ENCODE data around the gene LARP6. TPM values are rescaled to one million over a fixed set of nuclear protein-coding genes. Genes with fewer than 3 reads are reported as not detected.

LARP6 gene
- total RNA-seq, 1 experiment from 2014 or later: 66.3 TPM

DNA sequence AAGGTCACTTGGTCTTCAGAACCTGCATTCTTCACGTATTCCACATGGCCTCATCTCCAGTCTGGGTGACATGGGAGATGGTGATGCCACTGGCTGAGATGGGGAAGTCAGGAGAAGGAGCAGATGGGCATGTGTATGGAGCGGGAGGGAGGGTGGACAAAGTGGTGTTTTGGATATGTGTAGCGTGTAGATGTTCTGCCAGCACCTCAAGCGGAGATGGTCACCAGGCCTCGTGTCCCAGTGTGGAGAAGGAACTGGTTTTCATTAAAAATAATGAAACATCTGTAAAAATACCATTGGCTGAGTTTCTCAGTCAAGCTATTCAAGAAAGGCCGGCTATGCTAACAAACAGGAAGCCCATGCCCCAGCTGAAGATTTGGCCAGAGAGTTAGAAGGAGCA is 26.2 kb downstream of the LARP6 start:
- POLR2A ChIA-PET: no interaction called here
- TF ChIP-seq SIN3A (IDR thresholded peaks at IDR 0.05; ENCODE audit: borderline replicate concordance, insufficient read depth, low read depth, low read length) (no peak), POLR2AphosphoS5 (IDR thresholded peaks at IDR 0.05; ENCODE audit: low read depth, low read length) (no peak), TCF7L2 (IDR thresholded peaks at IDR 0.05; ENCODE audit: low read depth, low read length) (no peak)
- TF ChIP-seq, protein P1, sequence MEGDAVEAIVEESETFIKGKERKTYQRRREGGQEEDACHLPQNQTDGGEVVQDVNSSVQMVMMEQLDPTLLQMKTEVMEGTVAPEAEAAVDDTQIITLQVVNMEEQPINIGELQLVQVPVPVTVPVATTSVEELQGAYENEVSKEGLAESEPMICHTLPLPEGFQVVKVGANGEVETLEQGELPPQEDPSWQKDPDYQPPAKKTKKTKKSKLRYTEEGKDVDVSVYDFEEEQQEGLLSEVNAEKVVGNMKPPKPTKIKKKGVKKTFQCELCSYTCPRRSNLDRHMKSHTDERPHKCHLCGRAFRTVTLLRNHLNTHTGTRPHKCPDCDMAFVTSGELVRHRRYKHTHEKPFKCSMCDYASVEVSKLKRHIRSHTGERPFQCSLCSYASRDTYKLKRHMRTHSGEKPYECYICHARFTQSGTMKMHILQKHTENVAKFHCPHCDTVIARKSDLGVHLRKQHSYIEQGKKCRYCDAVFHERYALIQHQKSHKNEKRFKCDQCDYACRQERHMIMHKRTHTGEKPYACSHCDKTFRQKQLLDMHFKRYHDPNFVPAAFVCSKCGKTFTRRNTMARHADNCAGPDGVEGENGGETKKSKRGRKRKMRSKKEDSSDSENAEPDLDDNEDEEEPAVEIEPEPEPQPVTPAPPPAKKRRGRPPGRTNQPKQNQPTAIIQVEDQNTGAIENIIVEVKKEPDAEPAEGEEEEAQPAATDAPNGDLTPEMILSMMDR (IDR thresholded peaks at IDR 0.05): no peak
- TF ChIP-seq, protein P2, sequence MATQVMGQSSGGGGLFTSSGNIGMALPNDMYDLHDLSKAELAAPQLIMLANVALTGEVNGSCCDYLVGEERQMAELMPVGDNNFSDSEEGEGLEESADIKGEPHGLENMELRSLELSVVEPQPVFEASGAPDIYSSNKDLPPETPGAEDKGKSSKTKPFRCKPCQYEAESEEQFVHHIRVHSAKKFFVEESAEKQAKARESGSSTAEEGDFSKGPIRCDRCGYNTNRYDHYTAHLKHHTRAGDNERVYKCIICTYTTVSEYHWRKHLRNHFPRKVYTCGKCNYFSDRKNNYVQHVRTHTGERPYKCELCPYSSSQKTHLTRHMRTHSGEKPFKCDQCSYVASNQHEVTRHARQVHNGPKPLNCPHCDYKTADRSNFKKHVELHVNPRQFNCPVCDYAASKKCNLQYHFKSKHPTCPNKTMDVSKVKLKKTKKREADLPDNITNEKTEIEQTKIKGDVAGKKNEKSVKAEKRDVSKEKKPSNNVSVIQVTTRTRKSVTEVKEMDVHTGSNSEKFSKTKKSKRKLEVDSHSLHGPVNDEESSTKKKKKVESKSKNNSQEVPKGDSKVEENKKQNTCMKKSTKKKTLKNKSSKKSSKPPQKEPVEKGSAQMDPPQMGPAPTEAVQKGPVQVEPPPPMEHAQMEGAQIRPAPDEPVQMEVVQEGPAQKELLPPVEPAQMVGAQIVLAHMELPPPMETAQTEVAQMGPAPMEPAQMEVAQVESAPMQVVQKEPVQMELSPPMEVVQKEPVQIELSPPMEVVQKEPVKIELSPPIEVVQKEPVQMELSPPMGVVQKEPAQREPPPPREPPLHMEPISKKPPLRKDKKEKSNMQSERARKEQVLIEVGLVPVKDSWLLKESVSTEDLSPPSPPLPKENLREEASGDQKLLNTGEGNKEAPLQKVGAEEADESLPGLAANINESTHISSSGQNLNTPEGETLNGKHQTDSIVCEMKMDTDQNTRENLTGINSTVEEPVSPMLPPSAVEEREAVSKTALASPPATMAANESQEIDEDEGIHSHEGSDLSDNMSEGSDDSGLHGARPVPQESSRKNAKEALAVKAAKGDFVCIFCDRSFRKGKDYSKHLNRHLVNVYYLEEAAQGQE (IDR thresholded peaks at IDR 0.05; ENCODE audit: insufficient read depth in 1 of 2, low read depth in 2 of 2, low read length in 1 of 2): no peak

DNA sequence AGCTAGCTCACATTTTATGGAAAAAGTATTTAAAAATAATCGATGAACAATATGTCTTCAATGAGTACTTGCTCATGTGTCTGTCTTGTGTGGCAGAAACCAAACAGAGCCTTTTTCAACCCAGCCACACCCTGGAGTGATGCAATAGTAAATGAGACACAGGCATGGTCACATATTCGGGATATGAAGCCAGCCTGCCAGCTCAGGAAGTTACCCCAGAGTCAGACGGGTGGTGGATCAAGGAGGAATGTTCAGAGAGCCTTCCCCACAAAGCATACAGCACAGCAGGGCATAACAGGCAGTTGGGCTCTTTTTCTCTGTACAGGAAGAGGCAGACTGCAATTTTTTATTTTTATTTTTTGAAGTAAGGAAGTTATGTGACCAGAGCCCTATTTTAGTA is 27.3 kb downstream of the LARP6 start:
- in situ Hi-C loops (cut with HindIII; ENCODE audit: low pct_unique_long_range_greater_than_20kb, low sequenced_read_pairs) (no loop called here), intact Hi-C loops (cut with micrococcal nuclease; ENCODE audit: unreplicated experiment) (no loop called here)
- Histone ChIP-seq H3K4me3 (ENCODE audit: low read depth in 2 of 2, low read length in 2 of 2) (no peak overlapping the region), H3K36me3 (ENCODE audit: control insufficient read depth, insufficient read depth, low read length) (no peaks in the 10 kb centered on the region), H3K27ac (ENCODE audit: low read length) (peak overlapping the region; percentile 69), H3K4me1 (ENCODE audit: control insufficient read depth, insufficient read depth, low read length) (peaks cover 11% of the 10 kb centered on the region; the same call in 1 of the 2 replicates), H3K9me3 (ENCODE audit: control insufficient read depth, insufficient read depth, low read depth, low read length) (no peaks in the 10 kb centered on the region), H3K27me3 (ENCODE audit: control insufficient read depth, insufficient read depth, low read length) (no peaks in the 10 kb centered on the region)
- POLR2A ChIA-PET: no interaction called here
- TF ChIP-seq POLR2AphosphoS5 (IDR thresholded peaks at IDR 0.05; ENCODE audit: low read depth, low read length) (no peak), TCF7L2 (IDR thresholded peaks at IDR 0.05; ENCODE audit: low read depth, low read length) (no peak), SIN3A (IDR thresholded peaks at IDR 0.05; ENCODE audit: borderline replicate concordance, insufficient read depth, low read depth, low read length) (no peak)
- TF ChIP-seq, protein P1 (IDR thresholded peaks at IDR 0.05): no peak
- TF ChIP-seq, protein P2 (IDR thresholded peaks at IDR 0.05; ENCODE audit: insufficient read depth in 1 of 2, low read depth in 2 of 2, low read length in 1 of 2): no peak
- no TSS peak for BruUV-seq (replicated peaks)
- peak; percentile 57 for DNase-seq (ENCODE audit: low read depth, low spot score)
- peak; percentile 32; the same call in 1 of the 2 replicates for ATAC-seq
- CTCF ChIA-PET: interaction anchor here (2.6 kb wide), 1 partner anchor 48 kb away, joined by 12 read pairs; no protein-coding TSS in a partner anchor

More for the DNA sequence above, 26.2 kb downstream of the LARP6 start:
- H3K36me3 ChIP-seq (ENCODE audit: control insufficient read depth, insufficient read depth, low read length): no peaks in the 10 kb centered on the region; the same call in 1 of the 2 replicates
- ATAC-seq (no peak), DNase-seq (ENCODE audit: low read depth, low spot score) (no peak)
- no peak overlapping the region for H3K27ac ChIP-seq (ENCODE audit: low read length)
- CTCF ChIA-PET: no interaction called here
- peaks cover 11% of the 10 kb centered on the region; the same call in 1 of the 2 replicates for H3K4me1 ChIP-seq (ENCODE audit: control insufficient read depth, insufficient read depth, low read length)
- in situ Hi-C loops (cut with HindIII; ENCODE audit: low pct_unique_long_range_greater_than_20kb, low sequenced_read_pairs) (no loop called here), intact Hi-C loops (cut with micrococcal nuclease; ENCODE audit: unreplicated experiment) (no loop called here)
- BruUV-seq (replicated peaks): no TSS peak
- H3K4me3 ChIP-seq (ENCODE audit: low read depth in 2 of 2, low read length in 2 of 2): no peak overlapping the region
- H3K27me3 ChIP-seq (ENCODE audit: control insufficient read depth, insufficient read depth, low read length): no peaks in the 10 kb centered on the region
- H3K9me3 ChIP-seq (ENCODE audit: control insufficient read depth, insufficient read depth, low read depth, low read length): no peaks in the 10 kb centered on the region
